Calu3 (cell line): ENCODE measurements around the gene HEXD. TPM values are rescaled to one million over a fixed set of nuclear protein-coding genes. Genes with fewer than 3 reads are reported as not detected.
"Not testable (repeated sequence)": the region's sequence is repeated elsewhere in the genome, so short reads cannot be mapped to it uniquely, and the experiment has no call there.

Experiments
- BruUV-seq: library from RNA; stranded (reverse); fragments of 400-500 nt; replicated peaks from 2 replicates; lab custom pipeline; 2021; lab: Mats Ljungman, UMichigan
- CTCF ChIA-PET: fragments of 300-600 bp; sonication (Branson Sonifier 250); formaldehyde crosslinking; loops from one replicate; lab custom pipeline; 2022; ENCODE audit warnings: antibody characterized with exemption; lab: Charles Lee
- DNase-seq: peaks from one replicate; pipeline ENCODE4 v3.0.0; 2022
- H3K27ac Mint-ChIP-seq: one replicate; pipeline ENCODE4 v1.8.0; 2022; ENCODE audit warnings: mixed read lengths; ENCODE audit not compliant: unreplicated experiment
- H3K27me3 Mint-ChIP-seq: one replicate; pipeline ENCODE4 v1.8.0; 2022; ENCODE audit warnings: mixed read lengths; ENCODE audit not compliant: unreplicated experiment
- H3K36me3 Mint-ChIP-seq: one replicate; pipeline ENCODE4 v1.8.0; 2022; ENCODE audit warnings: mild to moderate bottlenecking, moderate library complexity, mixed read lengths; ENCODE audit not compliant: insufficient read depth, unreplicated experiment
- H3K4me1 Mint-ChIP-seq: one replicate; pipeline ENCODE4 v1.8.0; 2022; ENCODE audit warnings: mild to moderate bottlenecking, low read depth, mixed read lengths; ENCODE audit not compliant: unreplicated experiment
- H3K4me3 Mint-ChIP-seq: one replicate; pipeline ENCODE4 v1.8.0; 2022; ENCODE audit warnings: mild to moderate bottlenecking, low read depth, moderate library complexity, mixed read lengths; ENCODE audit not compliant: unreplicated experiment
- H3K9me3 Mint-ChIP-seq: one replicate; pipeline ENCODE4 v1.8.0; 2022; ENCODE audit warnings: low read depth, mixed read lengths; ENCODE audit not compliant: unreplicated experiment
- intact Hi-C: fragments of 100-400 bp; cut with micrococcal nuclease; formaldehyde crosslinking; loops from one replicate; pipeline ENCODE4 v1.10.0; 2022; ENCODE audit not compliant: unreplicated experiment
- total RNA-seq: library from RNA; stranded (reverse); gene quantifications from 2 replicates; pipeline ENCODE4 v1.2.3, GENCODE V29; 2022
- TF ChIP-seq, protein P1 (sequence below): fragments of 200-600 bp; IDR thresholded peaks from one replicate; pipeline ENCODE4 v1.8.0; 2022; ENCODE audit warnings: antibody characterized with exemption; ENCODE audit not compliant: unreplicated experiment

The HEXD gene
- total RNA-seq, 1 experiment from 2014 or later: 30.7 TPM

GRCh38 chr17:82408288-82408937, 9.7 kb upstream of the HEXD start:
- Mint-ChIP-seq H3K4me1 (no peaks in the 10 kb centered on the region), H3K27ac (no peak overlapping the region), H3K9me3 (no peaks in the 10 kb centered on the region), H3K36me3 (peaks cover 10% of the 10 kb centered on the region), H3K27me3 (no peaks in the 10 kb centered on the region), H3K4me3 (no peak overlapping the region)
- no TSS peak for BruUV-seq
- DNase-seq: no peak
- intact Hi-C loops: no loop called here
- CTCF ChIA-PET: no interaction called here
- TF ChIP-seq, protein P1, sequence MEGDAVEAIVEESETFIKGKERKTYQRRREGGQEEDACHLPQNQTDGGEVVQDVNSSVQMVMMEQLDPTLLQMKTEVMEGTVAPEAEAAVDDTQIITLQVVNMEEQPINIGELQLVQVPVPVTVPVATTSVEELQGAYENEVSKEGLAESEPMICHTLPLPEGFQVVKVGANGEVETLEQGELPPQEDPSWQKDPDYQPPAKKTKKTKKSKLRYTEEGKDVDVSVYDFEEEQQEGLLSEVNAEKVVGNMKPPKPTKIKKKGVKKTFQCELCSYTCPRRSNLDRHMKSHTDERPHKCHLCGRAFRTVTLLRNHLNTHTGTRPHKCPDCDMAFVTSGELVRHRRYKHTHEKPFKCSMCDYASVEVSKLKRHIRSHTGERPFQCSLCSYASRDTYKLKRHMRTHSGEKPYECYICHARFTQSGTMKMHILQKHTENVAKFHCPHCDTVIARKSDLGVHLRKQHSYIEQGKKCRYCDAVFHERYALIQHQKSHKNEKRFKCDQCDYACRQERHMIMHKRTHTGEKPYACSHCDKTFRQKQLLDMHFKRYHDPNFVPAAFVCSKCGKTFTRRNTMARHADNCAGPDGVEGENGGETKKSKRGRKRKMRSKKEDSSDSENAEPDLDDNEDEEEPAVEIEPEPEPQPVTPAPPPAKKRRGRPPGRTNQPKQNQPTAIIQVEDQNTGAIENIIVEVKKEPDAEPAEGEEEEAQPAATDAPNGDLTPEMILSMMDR: no peak

GRCh38 chr17:82408938-82409318, 9.2 kb upstream of the HEXD start:
- Mint-ChIP-seq H3K27ac (no peak overlapping the region), H3K4me1 (no peaks in the 10 kb centered on the region), H3K9me3 (no peaks in the 10 kb centered on the region), H3K4me3 (no peak overlapping the region), H3K27me3 (no peaks in the 10 kb centered on the region), H3K36me3 (peaks cover 5% of the 10 kb centered on the region)
- TF ChIP-seq, protein P1: no peak
- DNase-seq: no peak
- no TSS peak for BruUV-seq
- CTCF ChIA-PET: no interaction called here
- intact Hi-C loops: no loop called here

GRCh38 chr17:82410014-82410716, 8.0 kb upstream of the HEXD start:
- no peaks in the 10 kb centered on the region for H3K27me3 Mint-ChIP-seq
- H3K27ac Mint-ChIP-seq: no peak overlapping the region
- CTCF ChIA-PET: interaction anchor here (0.6 to 0.7 kb wide), 3 partner anchors 56 to 163 kb away, joined by 4 to 11 read pairs (median 4); no protein-coding TSS in a partner anchor
- no peaks in the 10 kb centered on the region for H3K4me1 Mint-ChIP-seq
- no peak overlapping the region for H3K4me3 Mint-ChIP-seq
- no peaks in the 10 kb centered on the region for H3K9me3 Mint-ChIP-seq
- intact Hi-C loops: loop anchor here (5.0 kb wide), 1 partner anchor 58 kb away; no protein-coding TSS in a partner anchor
- H3K36me3 Mint-ChIP-seq: no peaks in the 10 kb centered on the region
- no TSS peak for BruUV-seq
- no peak for DNase-seq
- TF ChIP-seq, protein P1: no peak

- Mint-ChIP-seq H3K27ac (no peak overlapping the region), H3K4me1 (no peaks in the 10 kb centered on the region), H3K36me3 (no peaks in the 10 kb centered on the region), H3K27me3 (no peaks in the 10 kb centered on the region), H3K4me3 (no peak overlapping the region), H3K9me3 (no peaks in the 10 kb centered on the region)
- DNase-seq: no peak
- intact Hi-C loops: loop anchor here (5.0 kb wide), 1 partner anchor 59 kb away; no protein-coding TSS in a partner anchor
- no TSS peak for BruUV-seq
- CTCF ChIA-PET: no interaction called here
- TF ChIP-seq, protein P1: no peak
Measured at GRCh38 chr17:82411396-82412053, 6.6 kb upstream of the HEXD start.

DNA sequence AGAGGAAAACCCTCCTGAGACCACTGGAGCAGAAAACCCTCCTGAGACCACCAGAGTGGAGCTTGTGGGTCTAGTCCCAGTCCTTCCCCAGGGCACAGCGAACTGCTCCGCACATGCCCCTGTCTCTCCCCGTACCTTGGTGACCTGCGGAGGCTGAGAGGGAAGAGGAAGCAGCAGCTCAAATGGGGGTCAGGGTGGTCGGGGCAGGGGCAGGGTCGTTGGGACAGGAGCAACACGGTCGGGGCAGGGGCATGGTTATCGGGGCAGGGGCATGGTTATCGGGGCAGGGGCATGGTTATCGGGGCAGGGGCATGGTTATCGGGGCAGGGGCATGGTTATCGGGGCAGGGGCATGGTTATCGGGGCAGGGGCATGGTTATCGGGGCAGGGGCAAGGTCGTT, 6.1 kb upstream of the HEXD start:
- BruUV-seq, CTCF ChIA-PET: not testable (repeated sequence)

More for the DNA sequence above, 6.1 kb upstream of the HEXD start:
- H3K36me3 Mint-ChIP-seq, H3K4me1 Mint-ChIP-seq, DNase-seq, H3K4me3 Mint-ChIP-seq, H3K9me3 Mint-ChIP-seq, H3K27me3 Mint-ChIP-seq, H3K27ac Mint-ChIP-seq: not testable (repeated sequence)
- intact Hi-C loops: loop anchor here (5.0 kb wide), 1 partner anchor 60 kb away; no protein-coding TSS in a partner anchor
